ENCODE data around the gene CDK5RAP2.
"Not testable (repeated sequence)": the region's sequence is repeated elsewhere in the genome, so short reads cannot be mapped to it uniquely, and the experiment has no call there.

CDK5RAP2 gene

GRCh38 chr9:120542701-120543490, 37.1 kb downstream of the CDK5RAP2 start:
- DNase-seq = no peak

GRCh38 chr9:120541921-120542320, 38.0 kb downstream of the CDK5RAP2 start:
- DNase-seq = no peak

GRCh38 chr9:120539951-120540350, 40.0 kb downstream of the CDK5RAP2 start:
- DNase-seq = no peak

GRCh38 chr9:120538339-120538738, 41.6 kb downstream of the CDK5RAP2 start:
- no peak for DNase-seq

- DNase-seq = no peak
Observed at GRCh38 chr9:120536949-120537640, 42.9 kb downstream of the CDK5RAP2 start.

- no peak for DNase-seq
Observed at GRCh38 chr9:120536094-120536493, 43.9 kb downstream of the CDK5RAP2 start.

GRCh38 chr9:120534266-120534665, 45.7 kb downstream of the CDK5RAP2 start:
- no peak for DNase-seq

GRCh38 chr9:120532891-120533290, 47.1 kb downstream of the CDK5RAP2 start:
- DNase-seq = no peak

- no peak for DNase-seq
Observed at GRCh38 chr9:120532475-120532874, 47.5 kb downstream of the CDK5RAP2 start.

GRCh38 chr9:120531683-120532300, 48.2 kb downstream of the CDK5RAP2 start:
- DNase-seq = peak; percentile 6

GRCh38 chr9:120530220-120530832, 49.6 kb downstream of the CDK5RAP2 start:
- not testable (repeated sequence) for DNase-seq

GRCh38 chr9:120528829-120529228, 51.1 kb downstream of the CDK5RAP2 start:
- DNase-seq = no peak

GRCh38 chr9:120528327-120528726, 51.6 kb downstream of the CDK5RAP2 start:
- DNase-seq = no peak

- peak; percentile 75 for DNase-seq
Observed at GRCh38 chr9:120526534-120526933, 53.4 kb downstream of the CDK5RAP2 start.

- no peak for DNase-seq
Observed at GRCh38 chr9:120524863-120525262, 55.1 kb downstream of the CDK5RAP2 start.

GRCh38 chr9:120524038-120524437, 55.9 kb downstream of the CDK5RAP2 start:
- no peak for DNase-seq

GRCh38 chr9:120522558-120522957, 57.4 kb downstream of the CDK5RAP2 start:
- no peak for DNase-seq

GRCh38 chr9:120522032-120522431, 57.9 kb downstream of the CDK5RAP2 start:
- DNase-seq = no peak

GRCh38 chr9:120521101-120521500, 58.9 kb downstream of the CDK5RAP2 start:
- no peak for DNase-seq

- not testable (repeated sequence) for DNase-seq
Observed at GRCh38 chr9:120515996-120516395, 64.0 kb downstream of the CDK5RAP2 start.

- DNase-seq = not testable (repeated sequence)
Observed at GRCh38 chr9:120515481-120515880, 64.5 kb downstream of the CDK5RAP2 start.

GRCh38 chr9:120514405-120514804, 65.6 kb downstream of the CDK5RAP2 start:
- DNase-seq = no peak

- no peak for DNase-seq
Observed at GRCh38 chr9:120513825-120514396, 66.1 kb downstream of the CDK5RAP2 start.

All from NCI-H524 treated with DMSO at 0.1 percent for 48 hours (cell line).